OCI-LY3 (cell line): ENCODE data around the gene PALD1.

Source experiments
- CTCF ChIP-seq: fragments of 200-600, 300-600 bp; sonication (generic); IDR thresholded peaks from 2 replicates; pipeline ENCODE4 v1.5.1; 2014; ENCODE audit warnings: antibody characterized with exemption, low read length, low read depth
- EZH2phosphoT487 ChIP-seq: fragments of 200-600 bp; shearing (Covaris generic); IDR thresholded peaks from 2 replicates; pipeline ENCODE4 v1.6.1; 2018; ENCODE audit warnings: antibody characterized with exemption, mixed run types, low read depth

- TF ChIP-seq CTCF (peak; percentile 43), EZH2phosphoT487 (no peak)
Observed at GRCh38 chr10:70537398-70538194, 59.0 kb downstream of the PALD1 start.
